B cell (primary cell): ENCODE data around the gene SLC41A3. TPM values are rescaled to one million over a fixed set of nuclear protein-coding genes. Genes with fewer than 3 reads are reported as not detected.

Experiments used
- ATAC-seq: fragments of 200-7000 bp; cut with Tn5 transposase; one replicate; pipeline ENCODE4 v1.10.0; 2021; ENCODE audit warnings: low read depth, mild to moderate bottlenecking, moderate number of reproducible peaks, moderate library complexity
- CTCF ChIA-PET: fragments of 350-600 bp; sonication (Branson Sonifier 250); formaldehyde crosslinking; loops from one replicate; lab custom pipeline; 2021; ENCODE audit warnings: antibody characterized with exemption, inconsistent platforms; lab: Charles Lee
- POLR2A ChIA-PET: fragments of 350-600 bp; sonication (Branson Sonifier 250); formaldehyde crosslinking; loops from one replicate; lab custom pipeline; 2021; ENCODE audit warnings: antibody characterized with exemption; lab: Charles Lee
- DNase-seq: peaks from one replicate; pipeline ENCODE4 v3.0.0; 2013
- H2AFZ ChIP-seq: 2 replicates; pipeline ENCODE4 v1.6.1; 2012; ENCODE audit warnings: mild to moderate bottlenecking, low read depth, low read length; ENCODE audit not compliant: insufficient read depth, poor library complexity, severe bottlenecking
- H3K27ac ChIP-seq, 2 donors: 1 replicate in 1 of 2; 2 replicates in 1 of 2; pipeline ENCODE4 v1.5.1; 2012 to 2013; ENCODE audit warnings: low read length in 2 of 2, mild to moderate bottlenecking in 2 of 2, moderate library complexity in 1 of 2
- H3K27me3 ChIP-seq, 4 experiments: fragments of 200-600 bp in 1 of 4; sonication (generic) in 1 of 4; replicated peaks in 1 of 4; 1 replicate in 2 of 4; 2 replicates in 2 of 4; pipeline versions ENCODE4 v1.6.1 to v1.7.0; 2013 to 2016; ENCODE audit warnings: low read length in 3 of 4, mild to moderate bottlenecking in 2 of 4, mixed read lengths in 1 of 4, moderate library complexity in 1 of 4; ENCODE audit not compliant: insufficient read depth in 4 of 4, control insufficient read depth in 3 of 4; ENCODE audit errors: control extremely low read depth in 1 of 4
- H3K36me3 ChIP-seq, 2 experiments: replicated peaks in 1 of 2; 1 replicate in 1 of 2; 2 replicates in 1 of 2; pipeline versions ENCODE4 v1.6.1 to v1.7.1; 2013; ENCODE audit warnings: low read length in 1 of 2; ENCODE audit not compliant: insufficient read depth in 2 of 2, control insufficient read depth in 1 of 2; ENCODE audit errors: control extremely low read depth in 1 of 2, extremely low read depth in 1 of 2
- H3K4me1 ChIP-seq, 2 donors: fragments of 200-600 bp in 1 of 2; sonication (generic) in 1 of 2; 1 replicate in 1 of 2; 2 replicates in 1 of 2; pipeline versions ENCODE4 v1.5.1 to v1.6.1; 2013 to 2017; ENCODE audit warnings: low read length in 2 of 2; ENCODE audit not compliant: control insufficient read depth in 2 of 2, insufficient read depth in 2 of 2
- H3K4me2 ChIP-seq: replicated peaks from 2 replicates; pipeline ENCODE3; 2012; ENCODE audit warnings: mild to moderate bottlenecking, low read depth, low read length; ENCODE audit not compliant: poor library complexity, severe bottlenecking
- H3K4me3 ChIP-seq, 5 experiments: fragments of 200-600 bp in 1 of 5; sonication (generic) in 1 of 5; 1 replicate in 3 of 5; 2 replicates in 2 of 5; pipeline versions ENCODE4 v1.5.1 to v1.7.0; 2011 to 2016; ENCODE audit warnings: low read length in 4 of 5, mild to moderate bottlenecking in 4 of 5, low read depth in 2 of 5, control low read depth in 1 of 5, moderate library complexity in 1 of 5; ENCODE audit not compliant: insufficient read depth in 1 of 5; ENCODE audit errors: control extremely low read depth in 1 of 5, extremely low read depth in 1 of 5
- H3K79me2 ChIP-seq: fragments of 200-600 bp; sonication (generic); one replicate; pipeline ENCODE4 v1.6.0; 2016; ENCODE audit warnings: low read length; ENCODE audit not compliant: control insufficient read depth, insufficient read depth
- H3K9ac ChIP-seq: fragments of 200-600 bp; sonication (generic); 2 replicates; pipeline ENCODE4 v1.6.1; 2017; ENCODE audit warnings: mild to moderate bottlenecking, low read length, moderate library complexity
- H3K9me3 ChIP-seq, 3 donors: one replicate each; pipeline versions ENCODE4 v1.6.1 to v1.7.1; 2013; ENCODE audit warnings: low read length in 2 of 3; ENCODE audit not compliant: control insufficient read depth in 2 of 3, insufficient read depth in 1 of 3; ENCODE audit errors: control extremely low read depth in 1 of 3
- H4K20me1 ChIP-seq: 2 replicates; pipeline ENCODE4 v1.6.0; 2012; ENCODE audit warnings: mild to moderate bottlenecking, low read length; ENCODE audit not compliant: insufficient read depth, control insufficient read depth, poor library complexity, severe bottlenecking
- H3K27ac Mint-ChIP-seq: one replicate; pipeline ENCODE4 v1.8.0; 2021; ENCODE audit warnings: mixed read lengths
- H3K27me3 Mint-ChIP-seq: one replicate; pipeline ENCODE4 v1.8.0; 2021; ENCODE audit warnings: mixed read lengths
- H3K4me1 Mint-ChIP-seq: one replicate; pipeline ENCODE4 v1.8.0; 2021; ENCODE audit warnings: mixed read lengths
- H3K4me3 Mint-ChIP-seq: one replicate; pipeline ENCODE4 v1.8.0; 2021; ENCODE audit warnings: mixed read lengths
- H3K9me3 Mint-ChIP-seq: one replicate; pipeline ENCODE4 v1.8.0; 2022; ENCODE audit warnings: mixed read lengths; ENCODE audit not compliant: insufficient read depth
- CTCF ChIP-seq: fragments of 200-600 bp; IDR thresholded peaks from one replicate; pipeline ENCODE4 v1.8.0; 2022; ENCODE audit warnings: antibody characterized with exemption, mild to moderate bottlenecking
- EZH2 ChIP-seq: IDR thresholded peaks from 2 replicates; pipeline ENCODE4 v1.6.1; 2012; ENCODE audit warnings: borderline replicate concordance, low read depth, mild to moderate bottlenecking, moderate library complexity, low read length; ENCODE audit not compliant: insufficient read depth, poor library complexity, severe bottlenecking
- WGBS: methylation state at CpG from one replicate; pipeline ENCODE4 v1.1.5; 2013; ENCODE audit warnings: missing lambda C conversion rate; ENCODE audit not compliant: insufficient coverage; 5-methylcytosine and 5-hydroxymethylcytosine counted together
- intact Hi-C: fragments of 100-400 bp; cut with micrococcal nuclease; formaldehyde crosslinking; loops from one replicate; pipeline ENCODE4 v1.10.0; 2022
- polyA plus RNA-seq: library from polyadenylated mRNA; depleted of rRNA; stranded (reverse); fragments of >200 nt; gene quantifications from 2 replicates; pipeline ENCODE4 v1.2.3, GENCODE V29; 2012
- total RNA-seq, 2 donors: library from RNA; stranded (reverse); fragments of 120-200 nt in 1 of 2; gene quantifications; 1 replicate in 1 of 2; 2 replicates in 1 of 2; pipeline versions ENCODE4 v1.2.3 to v1.2.4, GENCODE V29; 2013 to 2022

The SLC41A3 gene
- total and polyA plus RNA-seq, 2 donors (not counting 1 experiment from before 2014, with no cell fraction given): 34.2 to 39.3 TPM

- no peaks in the 10 kb centered on the region for H3K9me3 ChIP-seq
- no peak overlapping the region for H3K4me2 ChIP-seq
- no peak overlapping the region for H3K27ac Mint-ChIP-seq
- H3K27me3 Mint-ChIP-seq: no peaks in the 10 kb centered on the region
- TF ChIP-seq CTCF (no peak), EZH2 (no peak)
- no peaks in the 10 kb centered on the region for H4K20me1 ChIP-seq
- no peaks in the 10 kb centered on the region for H3K79me2 ChIP-seq
- no peak overlapping the region for H3K4me3 Mint-ChIP-seq
- 86% methylated on average over 7 of the region's 7 CpGs for WGBS
- H3K4me1 Mint-ChIP-seq: peaks cover 7% of the 10 kb centered on the region
- peaks cover 0 to 3% of the 10 kb centered on the region in 2 donors for H3K4me1 ChIP-seq
- peaks cover 0 to 7% of the 10 kb centered on the region in 2 experiments for H3K36me3 ChIP-seq
- ChIA-PET POLR2A (no interaction called here), CTCF (no interaction called here)
- H3K27me3 ChIP-seq: no peaks in the 10 kb centered on the region
- no peak overlapping the region for H3K9ac ChIP-seq
- intact Hi-C loops: no loop called here
- ATAC-seq (no peak), DNase-seq (no peak)
- H3K9me3 Mint-ChIP-seq: no peaks in the 10 kb centered on the region
- H3K4me3 ChIP-seq: no peak overlapping the region
- no peak overlapping the region for H2AFZ ChIP-seq
- H3K27ac ChIP-seq: no peak overlapping the region
Observed at GRCh38 chr3:126058666-126059065, 25.3 kb downstream of the SLC41A3 start.

- Mint-ChIP-seq H3K4me1 (peaks cover 11% of the 10 kb centered on the region), H3K27ac (no peak overlapping the region)
Observed at GRCh38 chr3:126057936-126058335, 26.0 kb downstream of the SLC41A3 start.

More at GRCh38 chr3:126057936-126058335, 26.0 kb downstream of the SLC41A3 start:
- no peak overlapping the region for H3K4me2 ChIP-seq
- no peaks in the 10 kb centered on the region for H4K20me1 ChIP-seq
- no peaks in the 10 kb centered on the region for H3K9me3 ChIP-seq
- peaks cover 0 to 7% of the 10 kb centered on the region in 2 experiments for H3K36me3 ChIP-seq
- H3K27ac ChIP-seq: no peak overlapping the region
- peaks cover 2 to 6% of the 10 kb centered on the region in 2 donors for H3K4me1 ChIP-seq
- H3K27me3 ChIP-seq: no peaks in the 10 kb centered on the region
- H3K9me3 Mint-ChIP-seq: no peaks in the 10 kb centered on the region
- H2AFZ ChIP-seq: no peak overlapping the region
- TF ChIP-seq EZH2 (no peak), CTCF (no peak)
- WGBS: 95% methylated on average over 13 of the region's 13 CpGs
- intact Hi-C loops: no loop called here
- ChIA-PET POLR2A (no interaction called here), CTCF (no interaction called here)
- H3K79me2 ChIP-seq: no peaks in the 10 kb centered on the region
- no peak overlapping the region for H3K4me3 ChIP-seq
- DNase-seq (no peak), ATAC-seq (no peak)
- no peak overlapping the region for H3K4me3 Mint-ChIP-seq
- H3K9ac ChIP-seq: no peak overlapping the region
- no peaks in the 10 kb centered on the region for H3K27me3 Mint-ChIP-seq
